ENCODE results near the gene WWOX.

The WWOX gene

DNA sequence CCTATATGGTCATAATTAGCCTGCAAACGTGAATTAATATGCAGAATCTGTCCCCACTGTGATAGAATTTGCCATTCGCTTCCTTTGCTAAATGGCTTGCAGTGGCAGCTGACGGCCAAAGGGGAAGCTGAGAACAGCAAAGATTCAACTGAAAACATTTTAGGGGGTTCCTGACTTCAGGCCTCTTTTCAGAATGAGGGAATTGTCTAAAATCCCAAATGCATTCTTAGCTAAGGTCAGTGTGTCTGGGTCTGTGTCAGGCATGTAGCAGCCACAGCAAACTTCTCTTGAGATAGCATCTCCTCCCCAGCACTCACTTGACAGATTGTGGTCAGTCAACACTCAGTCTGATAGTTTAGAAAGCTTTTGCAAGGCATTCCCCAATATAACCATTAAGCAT is 701.1 kb downstream of the WWOX start:
- no peak for DNase-seq (ENCODE audit: low spot score)

DNA sequence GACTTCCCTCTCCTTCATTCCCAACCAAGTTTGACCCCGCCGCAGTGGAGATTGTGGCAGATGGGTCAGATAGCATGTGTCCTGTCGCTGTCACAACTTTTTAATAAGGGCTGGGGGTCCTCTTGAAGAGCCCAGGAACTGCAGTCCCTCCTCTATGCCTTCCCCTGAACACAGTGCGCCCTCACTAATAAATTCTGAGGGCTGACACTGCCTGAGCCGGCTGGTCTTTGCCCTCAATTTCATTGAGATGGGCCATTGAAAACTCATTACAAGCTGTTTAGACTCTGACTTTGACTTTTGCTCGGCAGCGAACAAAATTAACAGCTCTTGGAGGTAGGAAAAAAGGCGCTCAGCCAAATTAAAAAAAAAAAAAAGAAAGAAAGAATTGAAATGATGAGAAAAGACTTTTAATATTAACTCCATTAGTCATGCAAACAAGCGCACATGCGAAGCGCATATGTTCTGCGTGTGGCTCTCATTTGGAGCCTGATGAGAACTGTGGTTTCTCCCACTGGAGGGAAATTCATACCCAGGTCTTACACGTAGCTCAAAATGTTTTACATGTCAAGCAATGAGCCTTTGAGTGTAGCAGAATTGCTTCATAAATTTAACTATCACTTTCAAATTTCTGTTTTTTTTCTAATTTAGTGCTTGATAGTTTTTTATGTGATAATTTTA is 704.7 kb downstream of the WWOX start:
- no peak for DNase-seq (ENCODE audit: low spot score)

- no peak for DNase-seq (ENCODE audit: low spot score)
Measured at GRCh38 chr16:78805556-78805955, 706.1 kb downstream of the WWOX start.

DNA sequence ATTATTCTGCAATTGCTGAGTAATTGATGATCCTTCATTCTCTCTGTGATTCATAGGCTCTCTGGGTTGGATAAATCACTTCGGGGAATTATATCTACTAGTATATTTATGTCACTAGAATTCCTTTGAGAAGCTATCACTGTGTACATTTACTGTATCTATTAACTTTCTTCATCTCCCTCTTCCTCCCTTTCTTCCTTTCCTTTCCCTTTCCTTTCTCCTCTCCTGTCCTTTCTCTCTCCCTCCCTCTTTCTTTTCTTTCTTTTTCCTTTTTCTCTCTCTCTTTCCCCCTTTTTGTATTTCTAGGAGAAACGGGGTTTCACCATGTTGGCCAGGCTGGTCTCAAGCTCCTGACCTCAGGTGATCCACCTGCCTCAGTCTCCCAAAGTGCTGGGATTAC is 711.8 kb downstream of the WWOX start:
- no peak for DNase-seq (ENCODE audit: low spot score)

- DNase-seq (ENCODE audit: low spot score): no peak
Measured at GRCh38 chr16:78812582-78812981, 713.1 kb downstream of the WWOX start.

DNA sequence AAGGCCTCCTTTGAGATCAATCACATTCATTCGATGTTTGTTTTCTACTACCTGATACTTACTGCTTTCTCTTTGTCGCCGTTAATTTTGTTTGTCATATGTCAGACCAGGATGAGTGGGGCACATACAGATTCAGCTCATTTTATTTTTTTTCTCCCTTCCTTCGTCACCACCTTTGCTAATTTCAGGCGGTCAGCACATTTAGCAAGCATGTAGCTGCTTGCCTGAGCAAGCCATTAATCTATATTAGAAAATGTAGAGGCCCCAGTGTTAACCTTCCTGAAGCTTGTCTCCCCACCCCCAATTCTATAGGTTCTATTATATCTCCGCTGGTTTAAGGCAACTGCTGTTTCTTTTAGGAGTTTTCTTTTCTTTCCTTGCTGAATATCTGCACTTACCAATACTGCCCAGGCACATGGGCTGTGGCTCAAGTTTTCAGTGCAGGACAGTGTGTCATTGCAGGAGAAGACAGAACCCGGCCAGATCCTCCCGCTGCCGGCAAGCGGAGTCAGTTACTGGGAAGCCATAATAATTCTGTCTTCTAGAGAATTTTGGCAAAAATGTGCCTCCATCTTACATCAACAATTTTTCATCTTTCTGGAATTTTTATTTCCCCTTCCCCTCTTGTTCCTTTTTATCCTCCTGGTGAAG is 714.3 kb downstream of the WWOX start:
- DNase-seq (ENCODE audit: low spot score): no peak

DNA sequence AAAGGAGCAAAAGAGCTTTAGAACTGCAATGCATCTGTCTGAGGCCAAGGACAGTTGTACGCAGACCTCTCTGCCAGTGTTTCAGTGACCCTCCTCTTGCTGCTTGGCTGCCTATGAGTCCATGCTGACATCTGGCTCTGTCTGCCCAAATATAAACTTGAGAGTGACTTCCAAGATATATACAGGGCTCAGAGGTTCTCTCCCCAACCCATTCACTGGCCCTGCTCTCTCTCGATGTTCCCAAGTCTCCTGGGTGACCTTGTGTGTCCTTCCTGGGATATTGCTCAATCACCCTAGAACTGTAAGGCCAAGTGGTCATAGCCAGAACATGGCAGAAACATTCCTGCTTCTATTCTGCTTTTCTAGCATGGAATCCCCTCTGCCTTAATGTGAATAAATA is 716.3 kb downstream of the WWOX start:
- DNase-seq (ENCODE audit: low spot score): no peak

GRCh38 chr16:78816499-78817195 is 717.2 kb downstream of the WWOX start:
- DNase-seq (ENCODE audit: low spot score): no peak

DNA sequence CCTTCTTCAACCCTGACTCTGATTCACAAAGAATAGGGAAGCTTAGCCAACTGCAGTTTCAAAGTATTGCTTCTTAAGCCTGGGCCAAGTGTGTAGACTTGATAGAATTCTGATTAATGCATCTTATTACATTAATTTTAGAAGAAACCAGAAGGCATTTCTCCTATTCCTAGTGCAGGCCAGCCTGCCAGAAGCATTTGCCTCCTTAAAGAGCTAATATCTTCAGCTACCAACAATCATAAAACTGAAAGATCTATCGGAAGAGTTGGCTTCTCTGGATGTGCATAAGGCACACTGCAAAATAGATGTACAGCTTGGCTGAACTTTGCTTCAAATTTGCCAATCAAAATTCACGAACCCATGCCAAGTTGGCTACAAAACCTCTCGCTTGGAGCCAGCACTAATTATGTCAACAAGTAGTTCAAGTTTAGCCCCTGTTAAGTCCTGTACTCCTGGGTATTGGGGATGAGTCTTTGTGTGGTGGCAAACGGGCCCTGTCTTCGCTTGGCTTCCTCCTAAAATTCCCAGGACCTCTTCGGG is 717.8 kb downstream of the WWOX start:
- no peak for DNase-seq (ENCODE audit: low spot score)

- no peak for DNase-seq (ENCODE audit: low spot score)
Measured at GRCh38 chr16:78821335-78821734, 721.9 kb downstream of the WWOX start.

DNA sequence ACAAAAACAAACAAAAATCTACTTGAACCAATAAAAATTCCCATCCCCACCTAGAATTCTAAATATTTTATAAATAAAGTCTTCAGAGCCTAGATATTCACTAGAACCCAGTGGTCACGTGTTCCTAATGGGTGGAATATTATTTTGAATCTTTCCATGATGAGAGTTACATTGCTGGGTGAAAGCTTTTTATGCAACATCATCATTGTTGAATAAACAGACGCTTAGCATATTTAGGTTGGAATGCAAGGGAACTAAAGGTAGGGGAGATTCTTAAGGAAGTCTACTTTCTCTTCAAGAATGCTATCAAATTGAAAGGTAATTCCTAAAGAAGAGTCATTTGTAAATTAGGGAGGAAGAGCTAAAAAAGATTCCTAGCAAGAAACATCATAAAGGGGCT is 723.1 kb downstream of the WWOX start:
- no peak for DNase-seq (ENCODE audit: low spot score)

GRCh38 chr16:78823027-78823426 is 723.6 kb downstream of the WWOX start:
- no peak for DNase-seq (ENCODE audit: low spot score)

DNA sequence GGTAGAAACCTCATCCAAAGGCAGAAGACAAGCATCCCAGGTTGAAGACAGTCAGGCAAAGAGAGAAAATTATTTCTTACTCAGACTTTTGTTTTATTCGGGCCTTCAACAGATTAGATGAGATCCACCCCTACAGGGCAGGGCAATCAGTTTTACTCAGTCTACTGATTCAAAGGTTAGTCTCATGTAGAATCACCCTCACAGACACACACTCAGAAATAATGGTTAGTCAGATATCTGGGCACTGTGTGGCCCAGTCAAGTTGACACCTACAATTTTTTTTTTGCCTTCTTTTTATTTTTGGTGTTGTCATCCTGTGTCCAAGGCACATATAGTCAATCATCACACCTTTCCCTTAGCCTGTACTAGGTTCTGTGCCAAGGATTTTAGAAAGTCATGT is 729.8 kb downstream of the WWOX start:
- no peak for DNase-seq (ENCODE audit: low spot score)

DNA sequence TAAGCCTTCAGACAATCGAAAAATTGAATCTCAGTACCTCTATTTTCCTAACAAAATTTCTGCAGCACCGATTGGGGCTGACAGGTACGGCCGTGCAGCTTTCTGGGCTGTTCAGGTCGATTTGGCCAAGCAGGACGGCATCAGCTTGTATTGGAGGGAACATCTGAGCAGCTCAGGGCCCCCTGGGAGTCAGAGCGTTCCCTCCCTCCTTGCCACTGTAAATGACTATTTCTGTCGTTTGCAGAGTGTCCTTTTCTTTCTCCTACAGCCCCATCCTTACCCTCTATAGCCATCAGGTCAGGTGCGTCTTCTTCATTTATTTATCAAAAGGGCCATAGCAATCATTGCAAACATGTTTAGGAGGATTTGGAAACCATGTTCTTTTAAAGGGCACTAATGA is 731.1 kb downstream of the WWOX start:
- no peak for DNase-seq (ENCODE audit: low spot score)

DNA sequence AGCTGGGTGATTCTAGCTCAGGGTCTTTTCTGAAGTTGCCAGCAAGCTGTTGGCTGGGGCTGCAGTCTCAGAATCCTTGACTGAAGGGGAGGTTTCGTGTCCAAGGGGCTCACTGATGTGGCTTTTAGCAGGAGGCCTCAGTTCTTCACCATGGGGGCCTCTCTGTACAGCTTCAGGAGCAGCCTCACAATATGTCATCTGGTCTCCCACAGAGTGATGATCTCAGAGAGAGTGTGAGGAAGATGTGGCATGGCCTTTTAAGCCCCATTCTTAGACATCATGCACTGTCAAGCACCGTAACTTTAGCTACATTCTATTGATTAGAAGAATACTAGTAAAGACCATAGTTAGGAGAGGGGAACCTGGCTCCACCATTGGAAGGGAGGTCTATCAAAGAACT is 732.6 kb downstream of the WWOX start:
- DNase-seq (ENCODE audit: low spot score): no peak

- no peak for DNase-seq (ENCODE audit: low spot score)
Measured at GRCh38 chr16:78836802-78837491, 737.5 kb downstream of the WWOX start.

- DNase-seq (ENCODE audit: low spot score): no peak
Measured at GRCh38 chr16:78837706-78838105, 738.3 kb downstream of the WWOX start.

DNA sequence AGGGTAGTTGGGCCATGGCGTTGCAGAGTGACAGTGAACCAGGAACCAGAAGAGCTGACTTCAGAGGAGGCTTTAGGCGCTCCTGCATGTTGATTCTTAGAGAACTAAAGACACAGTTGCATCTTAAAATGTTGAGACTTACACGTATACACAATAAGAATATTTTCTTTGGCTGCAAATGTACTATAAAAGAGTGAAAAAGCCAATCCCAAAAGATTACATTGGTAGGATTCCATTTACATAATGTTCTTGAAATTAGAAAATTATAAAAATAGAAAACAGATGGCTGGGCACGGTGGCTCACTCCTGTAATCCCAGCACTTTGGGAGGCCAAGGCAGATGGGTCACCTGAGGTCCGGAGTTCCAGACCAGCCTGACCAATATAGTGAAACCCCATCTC is 738.8 kb downstream of the WWOX start:
- DNase-seq (ENCODE audit: low spot score): no peak

GRCh38 chr16:78842950-78843349 is 743.5 kb downstream of the WWOX start:
- no peak for DNase-seq (ENCODE audit: low spot score)

DNA sequence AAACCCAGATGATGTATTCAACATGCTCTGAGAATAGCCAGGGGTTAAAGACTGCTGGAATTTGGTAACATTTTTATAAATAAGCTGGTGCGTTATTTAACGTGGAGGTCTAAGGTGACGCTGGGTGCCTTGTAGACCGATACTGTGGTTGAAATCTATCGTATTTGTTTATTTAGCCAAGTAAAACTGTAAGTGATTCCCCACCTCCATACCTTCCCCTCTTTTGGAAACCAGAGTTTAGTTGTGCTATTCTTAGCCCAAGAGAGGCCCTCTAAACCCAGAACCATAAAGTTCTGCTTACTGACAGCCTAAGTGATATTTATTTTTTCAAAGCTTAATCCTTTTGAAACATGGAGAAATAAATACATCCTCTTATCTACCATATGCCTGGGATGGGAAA is 744.5 kb downstream of the WWOX start:
- no peak for DNase-seq (ENCODE audit: low spot score)

GRCh38 chr16:78844682-78845081 is 745.2 kb downstream of the WWOX start:
- no peak for DNase-seq (ENCODE audit: low spot score)

DNA sequence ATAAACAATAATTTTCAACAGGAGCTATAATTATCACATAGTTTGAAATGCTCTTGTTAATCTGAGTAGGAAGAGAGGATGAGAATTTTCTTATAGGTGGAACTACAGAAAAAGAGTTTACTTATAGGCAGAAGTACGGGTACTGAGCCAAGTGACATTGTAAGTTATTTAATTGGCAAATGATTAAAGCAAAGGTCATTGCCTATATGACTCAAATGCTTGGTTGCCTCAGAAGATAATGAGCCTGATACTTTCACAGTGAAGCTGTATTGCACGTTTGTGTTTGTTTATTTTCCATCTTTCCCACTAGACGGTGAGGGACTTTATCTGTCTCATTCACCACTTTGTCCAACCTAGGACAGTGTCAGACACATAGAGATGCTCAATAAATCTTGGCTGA is 751.8 kb downstream of the WWOX start:
- no peak for DNase-seq (ENCODE audit: low spot score)

All from kidney tubule cell (primary cell).